DND-41 (cell line): ENCODE measurements around the gene ADIRF.

Source experiments
- ATAC-seq: fragments of 200-7000 bp; cut with Tn5 transposase; 3 replicates; pipeline ENCODE4 v1.9.1; 2021; ENCODE audit warnings: low read depth; ENCODE audit not compliant: insufficient read depth
- DNase-seq: peaks from one replicate; pipeline ENCODE4 v3.0.0-alpha.2; 2020
- H2AFZ ChIP-seq: 2 replicates; pipeline ENCODE4 v1.6.0; 2012; ENCODE audit warnings: low read depth, low read length
- H3K27ac ChIP-seq: 2 replicates; pipeline ENCODE4 v1.5.1; 2012; ENCODE audit warnings: low read length, inconsistent platforms
- H3K27me3 ChIP-seq: fragments of 200-600 bp; sonication (generic); 2 replicates; pipeline ENCODE4 v1.6.0; 2012; ENCODE audit warnings: low read length, mild to moderate bottlenecking, inconsistent platforms; ENCODE audit not compliant: insufficient read depth, poor library complexity
- H3K36me3 ChIP-seq: 2 replicates; pipeline ENCODE4 v1.5.1; 2012; ENCODE audit warnings: low read length, inconsistent platforms; ENCODE audit not compliant: insufficient read depth
- H3K4me1 ChIP-seq: 2 replicates; pipeline ENCODE4 v1.5.1; 2012; ENCODE audit warnings: mild to moderate bottlenecking, low read length; ENCODE audit not compliant: insufficient read depth
- H3K4me2 ChIP-seq: 2 replicates; pipeline ENCODE4 v1.6.0; 2012; ENCODE audit warnings: mild to moderate bottlenecking, moderate library complexity, low read length, inconsistent platforms; ENCODE audit not compliant: insufficient read depth
- H3K4me3 ChIP-seq, 2 experiments: fragments of 200-600 bp in 1 of 2; shearing (Covaris generic) in 1 of 2; 2 replicates each; pipeline ENCODE4 v1.5.1; 2012 to 2016; ENCODE audit warnings: inconsistent platforms in 2 of 2, low read length in 2 of 2, mild to moderate bottlenecking in 2 of 2, low read depth in 1 of 2, moderate library complexity in 1 of 2
- H3K79me2 ChIP-seq: 2 replicates; pipeline ENCODE4 v1.6.0; 2012; ENCODE audit warnings: low read length, inconsistent platforms; ENCODE audit not compliant: insufficient read depth
- H3K9ac ChIP-seq: 2 replicates; pipeline ENCODE4 v1.6.0; 2012; ENCODE audit warnings: low read depth, mild to moderate bottlenecking, inconsistent platforms, low read length, moderate library complexity
- H3K9me3 ChIP-seq: 2 replicates; pipeline ENCODE4 v1.5.1; 2012; ENCODE audit warnings: low read length, moderate library complexity, mild to moderate bottlenecking, inconsistent platforms; ENCODE audit not compliant: insufficient read depth, severe bottlenecking
- H4K20me1 ChIP-seq: 2 replicates; pipeline ENCODE4 v1.6.0; 2012; ENCODE audit warnings: low read length; ENCODE audit not compliant: insufficient read depth
- CTCF ChIP-seq: IDR thresholded peaks from 2 replicates; pipeline ENCODE4 v1.5.1; 2012; ENCODE audit warnings: borderline replicate concordance, low read length, moderate library complexity, mild to moderate bottlenecking; ENCODE audit not compliant: poor library complexity, severe bottlenecking; ENCODE audit errors: extremely low read depth
- EZH2 ChIP-seq: IDR thresholded peaks from 3 replicates; pipeline ENCODE4 v1.6.1; 2012; ENCODE audit warnings: borderline replicate concordance, low read depth, mild to moderate bottlenecking, moderate library complexity, low read length, inconsistent platforms; ENCODE audit not compliant: severe bottlenecking

The ADIRF gene

GRCh38 chr10:86956195-86956847 is 12.0 kb upstream of the ADIRF start:
- no peak for DNase-seq
- Histone ChIP-seq H3K4me3 (no peak overlapping the region), H2AFZ (no peak overlapping the region), H3K9ac (no peak overlapping the region), H3K36me3 (no peaks in the 10 kb centered on the region), H4K20me1 (no peaks in the 10 kb centered on the region), H3K27ac (no peak overlapping the region), H3K4me1 (no peaks in the 10 kb centered on the region), H3K79me2 (no peaks in the 10 kb centered on the region), H3K4me2 (no peak overlapping the region), H3K9me3 (peaks cover 5% of the 10 kb centered on the region), H3K27me3 (no peaks in the 10 kb centered on the region)
- no peak for ATAC-seq
- TF ChIP-seq CTCF, result no peak

- Histone ChIP-seq H3K36me3 (no peaks in the 10 kb centered on the region), H3K4me2 (no peak overlapping the region), H4K20me1 (no peaks in the 10 kb centered on the region), H3K79me2 (no peaks in the 10 kb centered on the region), H3K9ac (no peak overlapping the region), H2AFZ (no peak overlapping the region), H3K9me3 (peaks cover 3% of the 10 kb centered on the region), H3K4me1 (no peaks in the 10 kb centered on the region), H3K27me3 (no peaks in the 10 kb centered on the region), H3K4me3 (no peak overlapping the region), H3K27ac (no peak overlapping the region)
- ATAC-seq, result no peak
- no peak for DNase-seq
- no peak for TF ChIP-seq CTCF
- TF ChIP-seq EZH2, result no peak
Measured at GRCh38 chr10:86956848-86957448, 11.3 kb upstream of the ADIRF start.

- H3K9me3 ChIP-seq, result no peaks in the 10 kb centered on the region
- no peak for DNase-seq
Measured at GRCh38 chr10:86957471-86958115, 10.7 kb upstream of the ADIRF start, which contains the start of gene MMRN2. Gene MMRN2, minus strand, starts transcription at chr10:86957615. Its CDS starts 74 bp downstream, at chr10:86957541.

More at GRCh38 chr10:86957471-86958115, 10.7 kb upstream of the ADIRF start, which contains the start of gene MMRN2:
- H3K27me3 ChIP-seq, result no peaks in the 10 kb centered on the region
- TF ChIP-seq CTCF, result no peak
- TF ChIP-seq EZH2, result no peak
- no peak within 1 kb of the TSS for H3K4me3 ChIP-seq
- no peak within 1 kb of the TSS for H2AFZ ChIP-seq
- no peak within 1 kb of the TSS for H3K27ac ChIP-seq
- no peaks in the 10 kb centered on the region for H4K20me1 ChIP-seq
- H3K4me1 ChIP-seq, result no peaks in the 10 kb centered on the region
- no peak within 1 kb of the TSS for H3K4me2 ChIP-seq
- no peaks in the 10 kb centered on the region for H3K79me2 ChIP-seq
- no peaks in the 10 kb centered on the region for H3K36me3 ChIP-seq
- ATAC-seq, result no peak
- H3K9ac ChIP-seq, result no peak within 1 kb of the TSS
